Prostate gland (tissue), 2 donors: ENCODE results near the gene PELI3.

ENCODE experiments used
- POLR2A ChIP-seq: fragments of 450-650 bp; IDR thresholded peaks from one replicate; pipeline ENCODE4 v1.6.1; 2016; ENCODE audit warnings: antibody characterized with exemption, mild to moderate bottlenecking
- POLR2AphosphoS5 ChIP-seq: sonication (generic); formaldehyde crosslinking; IDR thresholded peaks from one replicate; pipeline ENCODE4 v1.6.1; 2017; ENCODE audit warnings: antibody characterized with exemption
- TF ChIP-seq, protein P1 (sequence below), 4 experiments: fragments of 200-600 bp in 2 of 4; fragments of 450-650 bp in 2 of 4; sonication (generic) in 2 of 4; IDR thresholded peaks; 1 replicate in 3 of 4; 2 replicates in 1 of 4; pipeline ENCODE4 v1.5.1; 2016 to 2019; ENCODE audit warnings: antibody characterized with exemption in 4 of 4, mild to moderate bottlenecking in 2 of 4, moderate library complexity in 2 of 4

DNA sequence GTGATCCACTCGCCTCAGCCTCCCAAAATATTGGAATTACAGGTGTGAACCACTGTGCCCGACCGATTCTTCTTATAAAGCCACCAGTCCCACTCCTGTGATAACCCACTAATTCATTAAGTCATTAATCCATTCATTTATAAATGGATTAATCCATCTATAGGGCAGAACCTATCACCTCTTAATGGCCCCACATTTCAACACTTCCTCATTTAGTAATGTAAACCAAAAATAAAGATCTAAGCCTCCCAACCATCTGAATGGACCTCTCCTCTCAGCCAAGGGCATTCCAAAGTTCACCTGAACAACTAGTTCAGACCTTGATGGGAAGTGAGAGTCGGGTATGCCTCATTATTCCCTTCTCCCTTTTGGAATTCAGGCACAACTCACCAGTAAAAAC is 18.2 kb upstream of the PELI3 start:
- TF ChIP-seq POLR2A: no peak
- TF ChIP-seq, protein P1, sequence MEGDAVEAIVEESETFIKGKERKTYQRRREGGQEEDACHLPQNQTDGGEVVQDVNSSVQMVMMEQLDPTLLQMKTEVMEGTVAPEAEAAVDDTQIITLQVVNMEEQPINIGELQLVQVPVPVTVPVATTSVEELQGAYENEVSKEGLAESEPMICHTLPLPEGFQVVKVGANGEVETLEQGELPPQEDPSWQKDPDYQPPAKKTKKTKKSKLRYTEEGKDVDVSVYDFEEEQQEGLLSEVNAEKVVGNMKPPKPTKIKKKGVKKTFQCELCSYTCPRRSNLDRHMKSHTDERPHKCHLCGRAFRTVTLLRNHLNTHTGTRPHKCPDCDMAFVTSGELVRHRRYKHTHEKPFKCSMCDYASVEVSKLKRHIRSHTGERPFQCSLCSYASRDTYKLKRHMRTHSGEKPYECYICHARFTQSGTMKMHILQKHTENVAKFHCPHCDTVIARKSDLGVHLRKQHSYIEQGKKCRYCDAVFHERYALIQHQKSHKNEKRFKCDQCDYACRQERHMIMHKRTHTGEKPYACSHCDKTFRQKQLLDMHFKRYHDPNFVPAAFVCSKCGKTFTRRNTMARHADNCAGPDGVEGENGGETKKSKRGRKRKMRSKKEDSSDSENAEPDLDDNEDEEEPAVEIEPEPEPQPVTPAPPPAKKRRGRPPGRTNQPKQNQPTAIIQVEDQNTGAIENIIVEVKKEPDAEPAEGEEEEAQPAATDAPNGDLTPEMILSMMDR (IDR thresholded peaks at IDR 0.05): no peak
- TF ChIP-seq POLR2AphosphoS5: no peak
